ENCODE measurements around the gene GPR32.

GPR32 gene

DNA sequence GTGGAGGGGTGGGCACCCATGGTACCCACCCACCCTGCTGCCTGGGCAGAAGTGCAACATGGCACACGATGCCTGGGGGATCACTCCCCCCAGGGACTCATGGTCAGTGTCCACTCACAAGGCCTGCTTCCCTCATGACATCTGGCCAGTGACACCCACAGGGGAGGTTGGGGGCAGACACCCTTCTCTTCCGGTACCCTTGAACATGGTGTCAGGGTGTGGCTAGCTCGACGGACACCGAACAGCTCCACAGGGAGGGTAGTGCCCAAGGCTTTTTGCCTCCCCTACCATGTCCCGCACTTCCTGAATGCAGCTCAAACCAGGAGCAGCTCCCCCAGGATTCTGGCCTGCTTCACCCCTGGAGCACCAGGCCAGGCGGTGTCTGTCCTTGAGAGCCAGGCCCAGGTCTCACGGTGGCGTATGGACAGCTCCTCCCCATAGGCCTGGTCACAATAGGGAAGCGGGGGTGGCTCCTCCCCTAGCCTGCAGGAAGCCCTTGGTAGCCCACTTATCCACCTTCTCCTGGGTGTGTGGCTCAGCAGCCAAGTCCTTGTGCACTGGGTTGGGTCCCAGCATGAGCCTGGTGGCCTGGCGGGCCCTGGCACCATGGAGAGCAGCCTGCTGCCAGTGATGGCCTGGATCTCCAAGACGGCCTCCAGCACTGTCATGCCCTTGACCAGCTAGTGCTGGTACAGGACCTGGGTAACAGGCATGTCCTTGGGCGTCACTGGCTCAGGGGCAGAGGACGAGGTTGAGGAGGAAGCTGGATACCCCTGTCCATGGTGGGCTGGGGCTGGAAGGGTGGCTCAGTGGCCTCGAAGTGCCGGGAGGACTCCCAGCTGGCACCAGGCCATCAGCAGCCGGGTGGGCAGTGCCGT lies 27.8 kb downstream of the GPR32 start:
- in situ Hi-C loops (cut with HindIII; ENCODE audit: low sequenced_read_pairs) = no loop called here
- H3K4me3 ChIP-seq (ENCODE audit: low read depth, low read length) = no peak overlapping the region
- no peak for DNase-seq (ENCODE audit: low read depth)
- TF ChIP-seq, protein P1, sequence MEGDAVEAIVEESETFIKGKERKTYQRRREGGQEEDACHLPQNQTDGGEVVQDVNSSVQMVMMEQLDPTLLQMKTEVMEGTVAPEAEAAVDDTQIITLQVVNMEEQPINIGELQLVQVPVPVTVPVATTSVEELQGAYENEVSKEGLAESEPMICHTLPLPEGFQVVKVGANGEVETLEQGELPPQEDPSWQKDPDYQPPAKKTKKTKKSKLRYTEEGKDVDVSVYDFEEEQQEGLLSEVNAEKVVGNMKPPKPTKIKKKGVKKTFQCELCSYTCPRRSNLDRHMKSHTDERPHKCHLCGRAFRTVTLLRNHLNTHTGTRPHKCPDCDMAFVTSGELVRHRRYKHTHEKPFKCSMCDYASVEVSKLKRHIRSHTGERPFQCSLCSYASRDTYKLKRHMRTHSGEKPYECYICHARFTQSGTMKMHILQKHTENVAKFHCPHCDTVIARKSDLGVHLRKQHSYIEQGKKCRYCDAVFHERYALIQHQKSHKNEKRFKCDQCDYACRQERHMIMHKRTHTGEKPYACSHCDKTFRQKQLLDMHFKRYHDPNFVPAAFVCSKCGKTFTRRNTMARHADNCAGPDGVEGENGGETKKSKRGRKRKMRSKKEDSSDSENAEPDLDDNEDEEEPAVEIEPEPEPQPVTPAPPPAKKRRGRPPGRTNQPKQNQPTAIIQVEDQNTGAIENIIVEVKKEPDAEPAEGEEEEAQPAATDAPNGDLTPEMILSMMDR (IDR thresholded peaks at IDR 0.05; ENCODE audit: low read depth, low read length, missing control alignments) = no peak

DNA sequence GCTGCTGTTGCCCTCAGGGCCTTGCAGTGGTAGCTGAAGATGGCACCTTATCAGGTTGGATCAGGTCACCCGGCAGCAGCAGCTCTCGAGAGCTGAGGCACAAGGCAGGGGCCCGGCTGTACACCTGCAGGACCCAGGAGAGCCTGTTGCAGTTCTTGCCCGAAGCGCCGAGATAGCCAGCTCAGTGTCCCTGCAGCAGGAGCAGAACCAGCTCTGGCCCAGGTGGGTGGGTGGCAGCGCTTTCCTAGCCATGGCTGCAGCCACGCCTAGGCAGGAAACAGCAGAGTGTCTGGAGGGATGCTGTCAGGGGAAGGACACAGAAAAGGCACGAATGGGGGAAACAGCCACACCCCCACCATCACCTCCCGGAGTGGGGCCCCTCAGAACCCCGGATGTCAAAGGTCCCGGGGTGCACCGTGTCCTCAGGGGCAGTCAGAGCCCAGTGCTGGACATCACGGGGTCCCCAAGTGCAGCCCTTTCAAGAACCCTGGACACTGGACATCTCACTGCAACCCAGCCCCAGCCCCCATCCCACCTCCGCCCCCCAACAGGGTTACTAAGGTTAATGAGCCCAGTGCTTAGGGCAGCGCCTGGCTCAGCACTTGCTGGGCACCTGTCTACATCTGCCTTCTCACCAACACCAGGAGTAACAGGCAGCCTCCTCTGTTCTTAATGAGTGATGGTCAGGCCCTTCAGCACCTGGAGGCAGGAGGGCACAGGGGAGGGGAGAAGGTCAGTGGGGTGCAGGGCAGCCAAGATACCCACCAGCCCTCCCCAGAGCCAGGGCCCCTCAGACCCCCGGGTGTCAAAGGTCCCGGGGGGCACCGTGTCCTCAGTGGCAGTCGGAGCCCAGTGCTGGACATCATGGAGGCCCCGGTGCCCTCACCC lies 28.6 kb downstream of the GPR32 start:
- TF ChIP-seq, protein P1 (IDR thresholded peaks at IDR 0.05; ENCODE audit: low read depth, low read length, missing control alignments) = no peak
- in situ Hi-C loops (cut with HindIII; ENCODE audit: low sequenced_read_pairs) = no loop called here
- no peak overlapping the region for H3K4me3 ChIP-seq (ENCODE audit: low read depth, low read length)
- no peak for DNase-seq (ENCODE audit: low read depth)

DNA sequence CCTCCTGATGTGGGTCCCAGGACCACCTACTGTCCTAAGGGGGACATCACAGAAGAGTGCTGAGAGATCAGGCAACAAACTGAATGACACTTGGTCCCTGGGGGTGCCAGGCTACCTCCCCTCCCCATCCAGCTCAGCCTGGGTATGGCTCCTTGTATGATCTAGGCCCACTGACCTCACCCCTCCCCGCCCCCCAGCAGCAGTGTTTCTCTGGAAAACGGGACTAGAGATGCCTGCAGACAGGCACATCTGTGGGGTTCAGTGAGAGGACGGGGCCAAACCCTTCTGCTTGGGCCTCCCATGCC lies 29.2 kb downstream of the GPR32 start:
- TF ChIP-seq, protein P1 (IDR thresholded peaks at IDR 0.05; ENCODE audit: low read depth, low read length, missing control alignments) = no peak
- H3K4me3 ChIP-seq (ENCODE audit: low read depth, low read length) = no peak overlapping the region
- no peak for DNase-seq (ENCODE audit: low read depth)
- in situ Hi-C loops (cut with HindIII; ENCODE audit: low sequenced_read_pairs) = no loop called here

DNA sequence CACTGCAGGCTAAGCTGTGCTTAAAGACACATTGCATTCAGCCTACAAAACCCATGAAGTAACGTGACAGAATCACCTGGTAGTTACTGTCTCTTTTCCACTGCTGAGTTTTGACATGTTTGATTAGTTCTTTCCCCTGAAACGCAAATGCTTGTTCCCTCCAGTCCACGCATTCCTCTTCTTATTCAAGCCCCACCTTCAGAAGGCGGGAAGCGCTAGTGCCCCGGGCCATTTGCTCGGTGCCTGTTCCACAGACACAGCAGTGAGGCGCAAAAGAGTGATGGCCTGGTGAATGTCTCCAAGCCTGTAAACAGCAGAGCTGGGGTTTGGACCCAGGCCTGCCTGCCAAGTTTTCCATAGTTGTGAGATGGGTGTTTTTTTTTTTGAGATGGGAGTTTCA lies 30.8 kb downstream of the GPR32 start:
- in situ Hi-C loops (cut with HindIII; ENCODE audit: low sequenced_read_pairs) = no loop called here
- no peak overlapping the region for H3K4me3 ChIP-seq (ENCODE audit: low read depth, low read length)
- DNase-seq (ENCODE audit: low read depth) = no peak
- TF ChIP-seq, protein P1 (IDR thresholded peaks at IDR 0.05; ENCODE audit: low read depth, low read length, missing control alignments) = no peak

DNA sequence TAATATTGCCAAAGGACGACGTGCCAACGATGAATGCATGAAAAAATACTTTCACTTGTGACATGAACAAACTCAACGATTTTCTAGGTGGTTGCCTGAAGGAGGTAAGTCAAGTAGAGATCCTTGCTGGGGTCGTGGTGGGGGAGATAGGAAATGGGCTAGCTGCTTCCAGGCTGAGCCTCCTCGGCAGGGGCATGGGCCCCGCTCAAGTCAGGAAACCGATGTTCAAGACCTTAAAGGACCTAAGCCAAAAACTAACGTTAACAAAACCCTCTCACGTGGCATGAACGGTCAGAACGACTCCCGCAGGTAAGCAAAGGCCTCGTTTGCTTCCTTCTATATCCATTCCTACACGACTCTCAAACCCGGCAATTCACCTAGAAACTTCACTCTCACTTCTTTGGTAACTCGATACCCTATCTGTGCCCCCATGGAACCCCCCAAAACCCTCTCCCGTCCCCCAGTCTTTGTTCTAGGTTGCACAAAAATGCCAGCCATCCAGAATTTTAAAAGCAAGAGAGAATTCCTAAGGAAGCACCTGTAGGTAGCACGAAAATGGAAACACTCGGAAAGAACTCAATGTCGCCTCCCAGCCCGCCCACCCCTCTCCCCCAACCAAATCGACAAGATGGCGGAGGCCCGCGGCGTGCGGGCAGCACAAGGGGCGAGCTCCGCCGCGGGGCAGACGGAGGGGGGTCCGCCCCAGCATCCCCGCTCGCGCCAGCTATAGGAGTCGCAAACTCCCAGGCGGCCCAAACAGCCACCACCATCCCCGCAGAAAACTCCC lies 33.6 kb downstream of the GPR32 start:
- peak overlapping the region; percentile 99 for H3K4me3 ChIP-seq (ENCODE audit: low read depth, low read length)
- DNase-seq (ENCODE audit: low read depth) = no peak
- TF ChIP-seq, protein P1 (IDR thresholded peaks at IDR 0.05; ENCODE audit: low read depth, low read length, missing control alignments) = no peak
- in situ Hi-C loops (cut with HindIII; ENCODE audit: low sequenced_read_pairs) = no loop called here
